Endothelial cell of umbilical vein (primary cell): ENCODE results near the gene STK24. TPM values are rescaled to one million over a fixed set of nuclear protein-coding genes. Genes with fewer than 3 reads are reported as not detected.

Experiments
- BruUV-seq: library from RNA; stranded (reverse); fragments of 400-500 nt; replicated peaks from 2 replicates; lab custom pipeline; 2021; lab: Mats Ljungman, UMichigan
- CTCF ChIA-PET: fragments of 300-600, 350-600 bp; sonication (Branson Sonifier 250); formaldehyde crosslinking; loops from one replicate; lab custom pipeline; 2021; ENCODE audit warnings: antibody characterized with exemption, inconsistent platforms; lab: Charles Lee
- POLR2A ChIA-PET: fragments of 300-600, 350-600 bp; sonication (Branson Sonifier 250); formaldehyde crosslinking; loops from one replicate; lab custom pipeline; 2021; ENCODE audit warnings: antibody characterized with exemption, inconsistent platforms; lab: Charles Lee
- DNase-seq: peaks from one replicate; pipeline ENCODE4 v3.0.0-alpha.2; 2011; ENCODE audit warnings: low read depth, low spot score
- FAIRE-seq: peaks from 2 replicates; lab custom pipeline; 2011; peaks lifted over from hg19 to GRCh38; lab: Jason Lieb, UNC
- H2AFZ ChIP-seq: 2 replicates; pipeline ENCODE4 v1.6.0; 2012; ENCODE audit warnings: low read depth, low read length, control low read depth, inconsistent platforms
- H3K27ac ChIP-seq: 2 replicates; pipeline ENCODE4 v1.5.1; 2011; ENCODE audit warnings: low read depth, mild to moderate bottlenecking, control low read depth, low read length, moderate library complexity; ENCODE audit not compliant: insufficient read depth
- H3K27me3 ChIP-seq, 2 experiments: 2 replicates each; pipeline versions ENCODE4 v1.6.0 to v1.6.1; 2011; ENCODE audit warnings: low read length in 2 of 2, mixed read lengths in 1 of 2; ENCODE audit not compliant: control insufficient read depth in 2 of 2, insufficient read depth in 2 of 2
- H3K36me3 ChIP-seq, 2 experiments: 2 replicates in 1 of 2; 3 replicates in 1 of 2; pipeline ENCODE4 v1.5.1; 2011; ENCODE audit warnings: low read length in 2 of 2, mild to moderate bottlenecking in 1 of 2, moderate library complexity in 1 of 2; ENCODE audit not compliant: control insufficient read depth in 2 of 2, insufficient read depth in 2 of 2; ENCODE audit errors: extremely low read depth in 1 of 2
- H3K4me1 ChIP-seq: 3 replicates; pipeline ENCODE4 v1.5.1; 2011; ENCODE audit warnings: mild to moderate bottlenecking, low read length; ENCODE audit not compliant: control insufficient read depth, insufficient read depth; ENCODE audit errors: extremely low read depth
- H3K4me2 ChIP-seq: 2 replicates; pipeline ENCODE4 v1.6.1; 2011; ENCODE audit warnings: low read length, control low read depth, mixed read lengths; ENCODE audit not compliant: insufficient read depth
- H3K4me3 ChIP-seq, 3 experiments: fragments of 200-600 bp in 1 of 3; sonication (generic), shearing (Covaris generic) in 1 of 3; replicated peaks in 1 of 3; 2 replicates each; pipeline ENCODE4 v1.5.1; 2011 to 2016; ENCODE audit warnings: control low read depth in 3 of 3, low read length in 3 of 3, mild to moderate bottlenecking in 2 of 3, inconsistent platforms in 1 of 3, low read depth in 1 of 3, moderate library complexity in 1 of 3; ENCODE audit not compliant: insufficient read depth in 1 of 3
- H3K79me2 ChIP-seq: 2 replicates; pipeline ENCODE4 v1.6.0; 2012; ENCODE audit warnings: low read length, inconsistent platforms; ENCODE audit not compliant: control insufficient read depth, insufficient read depth
- H3K9ac ChIP-seq: replicated peaks from 2 replicates; pipeline ENCODE3; 2011; ENCODE audit warnings: low read length, control low read depth; ENCODE audit not compliant: insufficient read depth; ENCODE audit errors: extremely low read depth
- H3K9me1 ChIP-seq: replicated peaks from 3 replicates; pipeline ENCODE4 v1.6.0; 2011; ENCODE audit warnings: mild to moderate bottlenecking, low read length; ENCODE audit not compliant: control insufficient read depth, insufficient read depth; ENCODE audit errors: extremely low read depth
- H3K9me3 ChIP-seq: replicated peaks from 2 replicates; pipeline ENCODE4 v1.5.1; 2012; ENCODE audit warnings: low read length, inconsistent platforms; ENCODE audit not compliant: control insufficient read depth, insufficient read depth
- H4K20me1 ChIP-seq: replicated peaks from 2 replicates; pipeline ENCODE3; 2011; ENCODE audit warnings: mild to moderate bottlenecking, low read length; ENCODE audit not compliant: control insufficient read depth, insufficient read depth; ENCODE audit errors: extremely low read depth
- EZH2 ChIP-seq: IDR thresholded peaks from 2 replicates; pipeline ENCODE4 v1.6.1; 2012; ENCODE audit warnings: borderline replicate concordance, low read depth, mild to moderate bottlenecking, moderate library complexity, low read length, inconsistent platforms; ENCODE audit not compliant: severe bottlenecking
- FOS ChIP-seq: IDR thresholded peaks from 2 replicates; pipeline ENCODE4 v1.6.1; 2011; ENCODE audit warnings: mild to moderate bottlenecking, low read length, moderate library complexity, borderline replicate concordance; ENCODE audit not compliant: insufficient read depth
- GATA2 ChIP-seq: IDR thresholded peaks from 2 replicates; pipeline ENCODE4 v1.7.0; 2011; ENCODE audit warnings: low read depth, mild to moderate bottlenecking, moderate library complexity, mixed read lengths, low read length; ENCODE audit not compliant: insufficient read length, insufficient read depth
- JUN ChIP-seq: IDR thresholded peaks from 2 replicates; pipeline ENCODE4 v1.6.1; 2011; ENCODE audit warnings: borderline replicate concordance, low read depth; ENCODE audit not compliant: insufficient read length, insufficient read depth
- MAX ChIP-seq: IDR thresholded peaks from 2 replicates; pipeline ENCODE4 v1.6.1; 2011; ENCODE audit not compliant: insufficient read depth, insufficient read length
- MYC ChIP-seq: IDR thresholded peaks from one replicate; pipeline ENCODE4 v1.6.1; 2011; ENCODE audit warnings: mild to moderate bottlenecking, low read depth, low read length
- POLR2A ChIP-seq: IDR thresholded peaks from 2 replicates; pipeline ENCODE4 v1.6.1; 2012; ENCODE audit warnings: low read depth, mild to moderate bottlenecking, control low read depth, low read length
- POLR2AphosphoS5 ChIP-seq: IDR thresholded peaks from 2 replicates; pipeline ENCODE4 v1.6.1; 2012; ENCODE audit warnings: low read depth, mild to moderate bottlenecking, control low read depth, low read length, moderate library complexity; ENCODE audit not compliant: insufficient read depth
- dilution Hi-C: fragments of 300-500 bp; cut with MboI; formaldehyde crosslinking; loops from one replicate; pipeline ENCODE4 v1.15.0; 2019; ENCODE audit warnings: low sequenced_read_pairs; ENCODE audit not compliant: extremely low pct_ligation_motif_present
- intact Hi-C: fragments of 100-400 bp; cut with micrococcal nuclease; formaldehyde crosslinking; loops from one replicate; pipeline ENCODE4 v1.10.0; 2022
- polyA plus RNA-seq, 4 experiments: library from polyadenylated mRNA; depleted of rRNA in 3 of 4; stranded (reverse) in 3 of 4; unstranded in 1 of 4; fragments of >200 nt; gene quantifications; 2 replicates each; pipeline versions ENCODE4 v1.2.1 to v1.2.3, GENCODE V29; 2011 to 2012; ENCODE audit warnings: missing spikeins in 1 of 4
- total RNA-seq: library from RNA; stranded (reverse); gene quantifications from 2 replicates; pipeline ENCODE4 v1.2.3, GENCODE V29; 2021
- TF ChIP-seq, protein P1 (sequence below), 2 donors: IDR thresholded peaks; 1 replicate in 1 of 2; 2 replicates in 1 of 2; pipeline ENCODE4 v1.5.1; 2011; ENCODE audit warnings: low read length in 2 of 2, mild to moderate bottlenecking in 2 of 2, moderate library complexity in 2 of 2, control low read depth in 1 of 2, inconsistent platforms in 1 of 2, low read depth in 1 of 2; ENCODE audit not compliant: insufficient read depth in 1 of 2; ENCODE audit errors: extremely low read depth in 1 of 2

STK24 gene
- total and polyA plus RNA-seq, 2 donors (not counting 3 experiments of a cell fraction or from before 2014, with no cell fraction given) = 43.3 to 100 TPM

DNA sequence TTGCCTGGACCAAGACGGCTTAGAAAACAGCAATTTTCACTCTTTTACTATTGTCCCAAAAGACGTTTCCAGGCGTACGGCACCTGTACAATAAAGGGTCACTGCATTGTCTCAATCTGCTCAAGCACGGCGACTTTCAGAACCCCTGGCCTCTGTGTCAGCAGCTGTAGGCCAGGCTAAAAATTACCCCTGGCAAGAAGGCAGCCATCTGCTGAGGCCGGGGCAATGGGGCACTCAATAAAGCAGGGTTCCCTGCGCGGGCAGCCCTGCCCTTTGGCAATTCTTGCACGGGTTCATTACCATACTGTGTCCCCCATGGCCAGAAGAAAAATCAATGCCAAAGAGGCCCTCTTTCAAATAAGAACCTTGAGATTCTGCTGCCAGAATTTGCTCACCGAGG, 52.1 kb downstream of the STK24 start:
- Histone ChIP-seq H3K9me1 (no peaks in the 10 kb centered on the region), H3K9ac (no peak overlapping the region), H3K36me3 (no peaks in the 10 kb centered on the region), H3K4me1 (no peaks in the 10 kb centered on the region), H2AFZ (no peak overlapping the region), H3K4me3 (no peak overlapping the region), H3K9me3 (no peaks in the 10 kb centered on the region), H3K27ac (no peak overlapping the region), H3K27me3 (no peaks in the 10 kb centered on the region), H3K79me2 (peaks cover 100% of the 10 kb centered on the region), H4K20me1 (no peaks in the 10 kb centered on the region), H3K4me2 (no peak overlapping the region)
- intact Hi-C loops (no loop called here), dilution Hi-C loops (no loop called here)
- POLR2A ChIA-PET = no interaction called here
- FAIRE-seq = no peak
- BruUV-seq = no TSS peak
- CTCF ChIA-PET = no interaction called here
- no peak for DNase-seq
- TF ChIP-seq GATA2 = no peak
- TF ChIP-seq MYC = no peak
- TF ChIP-seq POLR2AphosphoS5 = no peak
- no peak for TF ChIP-seq EZH2
- TF ChIP-seq FOS = no peak
- TF ChIP-seq MAX = no peak
- no peak for TF ChIP-seq POLR2A

DNA sequence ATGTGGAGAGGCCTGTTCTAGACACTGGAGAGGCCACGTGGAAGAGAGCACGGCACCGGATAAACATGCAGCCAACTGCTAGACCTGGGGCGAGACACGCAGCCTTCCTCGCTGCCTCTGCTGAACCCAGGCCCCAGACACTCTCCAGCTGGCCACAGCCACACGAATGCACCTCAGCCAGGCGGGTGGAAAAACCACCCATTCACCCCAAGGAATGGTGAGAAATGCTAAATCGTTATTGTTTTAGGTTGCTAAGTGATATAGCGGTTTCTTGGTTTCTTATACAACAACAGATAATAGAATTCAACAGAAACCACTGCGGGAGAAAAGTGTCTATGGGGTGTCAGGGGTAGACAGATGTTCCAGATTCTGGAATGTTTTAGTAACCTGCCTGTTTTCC, 52.5 kb downstream of the STK24 start:
- H2AFZ ChIP-seq = no peak overlapping the region
- peaks cover 100% of the 10 kb centered on the region for H3K79me2 ChIP-seq
- BruUV-seq = no TSS peak
- no peaks in the 10 kb centered on the region for H3K9me3 ChIP-seq
- no peak overlapping the region for H3K27ac ChIP-seq
- H3K27me3 ChIP-seq = no peaks in the 10 kb centered on the region
- no peak overlapping the region for H3K9ac ChIP-seq
- TF ChIP-seq POLR2A (no peak), MAX (no peak), POLR2AphosphoS5 (no peak), GATA2 (no peak), MYC (no peak), JUN (no peak), EZH2 (no peak), FOS (no peak)
- TF ChIP-seq, protein P1, sequence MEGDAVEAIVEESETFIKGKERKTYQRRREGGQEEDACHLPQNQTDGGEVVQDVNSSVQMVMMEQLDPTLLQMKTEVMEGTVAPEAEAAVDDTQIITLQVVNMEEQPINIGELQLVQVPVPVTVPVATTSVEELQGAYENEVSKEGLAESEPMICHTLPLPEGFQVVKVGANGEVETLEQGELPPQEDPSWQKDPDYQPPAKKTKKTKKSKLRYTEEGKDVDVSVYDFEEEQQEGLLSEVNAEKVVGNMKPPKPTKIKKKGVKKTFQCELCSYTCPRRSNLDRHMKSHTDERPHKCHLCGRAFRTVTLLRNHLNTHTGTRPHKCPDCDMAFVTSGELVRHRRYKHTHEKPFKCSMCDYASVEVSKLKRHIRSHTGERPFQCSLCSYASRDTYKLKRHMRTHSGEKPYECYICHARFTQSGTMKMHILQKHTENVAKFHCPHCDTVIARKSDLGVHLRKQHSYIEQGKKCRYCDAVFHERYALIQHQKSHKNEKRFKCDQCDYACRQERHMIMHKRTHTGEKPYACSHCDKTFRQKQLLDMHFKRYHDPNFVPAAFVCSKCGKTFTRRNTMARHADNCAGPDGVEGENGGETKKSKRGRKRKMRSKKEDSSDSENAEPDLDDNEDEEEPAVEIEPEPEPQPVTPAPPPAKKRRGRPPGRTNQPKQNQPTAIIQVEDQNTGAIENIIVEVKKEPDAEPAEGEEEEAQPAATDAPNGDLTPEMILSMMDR (IDR thresholded peaks at IDR 0.05; ENCODE audit: extremely low read depth in 1 of 2, insufficient read depth in 1 of 2, low read depth in 1 of 2, low read length in 2 of 2) = no peak
- no peaks in the 10 kb centered on the region for H4K20me1 ChIP-seq
- H3K4me1 ChIP-seq = no peaks in the 10 kb centered on the region
- H3K36me3 ChIP-seq = no peaks in the 10 kb centered on the region
- H3K9me1 ChIP-seq = no peaks in the 10 kb centered on the region
- ChIA-PET CTCF (no interaction called here), POLR2A (no interaction called here)
- no peak overlapping the region for H3K4me3 ChIP-seq
- intact Hi-C loops = no loop called here
- FAIRE-seq (no peak), DNase-seq (no peak)
- H3K4me2 ChIP-seq = no peak overlapping the region
- dilution Hi-C loops = no loop called here
